T-helper 1 cell treated with Interleukin-12 subunit alpha and Interleukin-12 subunit beta and Interleukin-4 antibody, amounts not matched to agents 30 ng/mL and 1 ng/mL, for 36 hours (primary cell): ENCODE results near the gene PADI4. TPM values are rescaled to one million over a fixed set of nuclear protein-coding genes. Genes with fewer than 3 reads are reported as not detected.

Experiments used
- total RNA-seq: library from RNA; stranded (reverse); gene quantifications from 2 replicates; pipeline ENCODE4 v1.2.3, GENCODE V29; 2022

PADI4 gene
- total RNA-seq, 1 donor from 2014 or later = 0.17 TPM

Other genes starting within 250 kb of the PADI4 start
- not detected in 2 replicates for gene PADI2, start 188.7 kb upstream of the PADI4 start, total RNA-seq
- gene PADI1, start 103.1 kb upstream of the PADI4 start, total RNA-seq = not detected in 2 replicates
- gene PADI3, start 59.1 kb upstream of the PADI4 start, total RNA-seq = not detected in 2 replicates
- gene PADI6, start 64.0 kb downstream of the PADI4 start, total RNA-seq = not detected in 2 replicates
- 149 and 150 TPM in 2 replicates for gene RCC2, start 131.5 kb downstream of the PADI4 start, total RNA-seq
- not detected in 2 replicates for gene ARHGEF10L, start 231.5 kb downstream of the PADI4 start, total RNA-seq